HG03097 (cell line): ENCODE results near the gene NCBP2.
A peak's percentile ranks its signal among the peaks of the same experiment; 100 is the strongest.

ENCODE experiments used
- ATAC-seq: cut with Tn5 transposase; IDR thresholded peaks from one replicate; pipeline ENCODE4 v1.9.1; 2021; ENCODE audit not compliant: unreplicated experiment, low FRiP score

Gene NCBP2

GRCh38 chr3:196942226-196942914 lies at the start of gene NCBP2:
TSS of gene NCBP2 (minus strand) at chr3:196942528. CDS start at chr3:196942503, 25 bp downstream.
- peak; percentile 84 for ATAC-seq

GRCh38 chr3:196991581-196992460 lies 49.5 kb upstream of the NCBP2 start:
- no peak for ATAC-seq

GRCh38 chr3:196990601-196991007 lies 48.3 kb upstream of the NCBP2 start:
- no peak for ATAC-seq

DNA sequence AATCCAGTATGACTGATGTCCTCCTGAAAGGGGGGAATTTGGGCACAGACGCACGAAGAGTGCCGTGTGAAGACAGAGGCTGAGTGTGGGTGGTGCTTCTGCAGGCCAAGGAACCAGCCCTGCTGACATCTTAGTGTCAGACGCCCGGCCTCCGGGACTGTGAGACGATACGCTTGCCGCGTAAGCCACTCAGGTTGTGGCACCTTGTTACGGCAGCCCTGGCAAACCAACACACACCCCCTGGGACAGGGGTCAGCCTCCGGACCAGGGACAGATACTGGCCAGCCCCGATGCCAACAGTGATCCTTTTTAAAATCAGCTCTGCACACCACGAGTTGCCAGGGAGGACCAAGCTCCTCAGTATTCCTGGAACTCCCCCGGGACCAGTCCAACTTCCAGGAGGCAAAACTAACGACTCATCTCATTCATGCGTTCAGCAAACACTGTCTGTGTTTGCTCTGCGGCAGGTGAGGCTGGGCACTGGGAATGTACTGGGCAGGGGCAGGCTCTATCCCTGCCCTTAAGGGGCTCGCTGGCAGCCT lies 47.5 kb upstream of the NCBP2 start:
- ATAC-seq, result no peak

DNA sequence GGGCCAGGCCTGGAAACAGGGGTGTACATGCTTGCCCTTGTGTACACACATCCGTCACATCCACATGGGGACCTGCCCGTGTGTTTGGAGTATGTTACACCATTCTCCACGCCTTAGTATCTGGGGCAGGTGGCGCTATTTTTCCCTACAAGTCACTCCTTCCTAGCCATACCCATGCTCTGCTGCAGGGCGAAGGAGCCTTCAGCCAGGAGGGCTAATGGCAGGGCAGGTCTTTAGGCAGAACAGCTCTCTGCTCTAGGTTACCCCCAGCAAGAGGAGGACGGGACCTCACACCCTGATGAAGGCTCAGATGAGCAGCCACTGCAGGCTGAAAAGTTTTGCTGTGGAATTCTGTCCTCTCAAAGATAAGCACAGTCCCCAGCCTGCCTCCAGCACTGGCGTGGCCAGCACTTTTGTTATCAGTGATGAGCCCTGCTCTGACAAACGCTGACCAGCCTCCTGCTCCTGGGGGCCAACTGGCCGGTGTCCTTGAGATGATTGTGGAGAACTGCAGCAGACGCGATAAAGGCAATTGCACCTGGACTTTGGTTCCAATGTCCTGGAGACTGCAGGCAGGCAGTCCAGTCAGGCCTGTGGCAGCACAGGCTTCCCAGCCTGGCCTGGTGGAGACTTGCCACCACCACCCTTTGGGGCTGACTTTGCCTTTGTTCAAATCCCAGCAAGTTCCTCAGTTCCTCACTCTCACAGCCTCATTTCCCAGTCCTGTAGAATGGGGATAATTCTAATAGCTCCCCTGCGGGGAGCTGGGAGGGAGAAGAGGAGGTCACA lies 46.1 kb upstream of the NCBP2 start:
- no peak for ATAC-seq

- no peak for ATAC-seq
Observed at GRCh38 chr3:196987022-196987421, 44.7 kb upstream of the NCBP2 start.

DNA sequence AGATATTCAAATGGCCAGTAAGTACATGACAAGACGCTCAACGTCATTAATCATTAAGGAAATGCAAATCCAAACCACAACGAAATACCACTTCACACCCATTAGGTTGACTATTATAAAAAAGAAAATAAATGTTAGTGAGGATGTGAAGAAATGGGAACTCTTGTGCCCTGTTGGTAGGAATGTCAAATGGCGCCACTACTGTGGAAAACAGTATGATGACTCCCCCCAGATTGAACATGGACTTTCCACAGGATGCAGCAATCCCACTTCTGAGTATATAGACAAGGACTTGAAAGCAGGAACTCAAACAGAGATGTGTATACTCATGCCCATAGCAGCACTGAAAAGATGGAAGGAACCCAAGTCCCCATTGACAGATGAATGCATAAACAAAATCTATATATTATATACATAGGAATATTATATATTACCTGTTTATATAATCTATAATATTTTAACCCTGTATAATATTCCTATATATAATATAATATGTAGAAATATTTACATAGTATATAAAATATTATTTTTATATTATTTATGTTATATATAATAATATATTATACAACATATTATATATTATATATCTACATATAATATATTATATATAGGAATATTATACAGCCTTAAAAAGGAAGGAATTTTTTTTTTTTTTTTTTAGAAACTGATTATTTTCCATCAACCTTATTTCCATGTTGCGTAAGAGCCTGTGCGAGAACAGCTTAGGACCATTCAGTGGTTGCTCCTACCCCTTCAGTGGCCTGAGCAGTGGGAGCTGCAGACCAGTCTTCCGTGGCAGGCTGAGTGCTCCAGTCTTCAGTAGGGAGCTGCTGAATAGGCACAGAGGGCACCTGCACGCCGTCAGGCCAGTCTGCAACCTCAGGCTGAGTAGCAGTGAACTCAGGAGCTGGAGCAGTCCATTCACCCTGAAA lies 43.9 kb upstream of the NCBP2 start:
- ATAC-seq, result no peak

GRCh38 chr3:196985298-196985697 lies 43.0 kb upstream of the NCBP2 start:
- ATAC-seq, result no peak

DNA sequence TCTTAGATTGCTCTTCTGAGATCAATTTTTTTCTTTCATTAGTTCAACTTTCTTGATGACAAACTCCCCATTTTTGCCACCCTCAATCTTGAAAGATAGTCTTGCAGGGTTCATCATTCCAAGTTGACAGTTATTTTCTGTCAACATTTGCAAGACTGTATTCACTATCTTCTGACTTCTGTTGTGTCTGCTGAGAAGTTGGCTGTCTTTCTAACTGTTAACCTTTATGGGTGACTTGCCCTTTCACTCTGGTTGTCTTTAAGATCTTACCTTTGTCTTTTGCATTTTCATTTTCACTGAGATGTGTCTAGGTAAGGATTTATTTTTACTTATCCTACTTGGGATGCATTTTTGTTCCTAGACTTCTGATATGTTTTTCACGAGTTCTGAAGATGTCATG lies 40.9 kb upstream of the NCBP2 start:
- no peak for ATAC-seq

DNA sequence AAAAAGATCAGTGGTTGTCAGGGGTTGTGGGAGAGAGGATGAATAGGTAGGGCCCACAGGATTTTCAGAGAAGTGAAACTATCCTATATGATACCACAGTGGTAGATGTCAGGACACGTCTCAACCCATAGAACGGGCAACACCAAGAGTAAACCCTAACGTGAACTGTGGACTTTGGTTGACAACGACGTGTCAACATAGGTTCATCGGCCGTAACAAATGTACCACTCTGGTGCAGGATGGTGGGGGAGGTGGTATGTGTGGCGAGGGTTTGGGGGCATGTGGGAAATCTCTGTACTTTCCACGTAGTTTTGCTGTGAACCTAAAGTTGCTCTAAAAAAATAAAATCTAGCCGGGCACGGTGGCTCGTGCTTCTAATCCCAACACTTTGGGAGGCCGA lies 39.3 kb upstream of the NCBP2 start:
- no peak for ATAC-seq

DNA sequence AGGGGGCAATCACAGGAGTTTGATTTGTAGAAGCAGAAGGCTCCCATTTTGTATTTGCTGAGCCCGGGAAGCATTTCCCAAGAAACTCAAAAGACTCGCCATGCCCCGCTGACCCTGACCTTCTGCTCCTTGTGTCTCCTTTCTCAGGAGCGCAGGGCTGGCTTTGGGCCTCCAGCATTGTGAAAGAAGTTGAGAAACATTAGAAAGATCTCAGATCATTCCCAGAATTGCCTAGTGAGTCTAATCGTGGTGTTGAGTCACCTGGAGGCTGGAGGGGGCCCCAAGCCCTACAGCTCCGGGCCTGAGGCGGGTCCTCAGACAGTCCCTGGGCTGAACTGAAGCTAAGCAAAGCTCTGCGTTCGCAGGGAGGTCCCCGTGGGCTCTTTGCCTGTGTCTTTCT lies 37.2 kb upstream of the NCBP2 start:
- ATAC-seq, result no peak

GRCh38 chr3:196976941-196977340 lies 34.6 kb upstream of the NCBP2 start:
- ATAC-seq, result no peak

DNA sequence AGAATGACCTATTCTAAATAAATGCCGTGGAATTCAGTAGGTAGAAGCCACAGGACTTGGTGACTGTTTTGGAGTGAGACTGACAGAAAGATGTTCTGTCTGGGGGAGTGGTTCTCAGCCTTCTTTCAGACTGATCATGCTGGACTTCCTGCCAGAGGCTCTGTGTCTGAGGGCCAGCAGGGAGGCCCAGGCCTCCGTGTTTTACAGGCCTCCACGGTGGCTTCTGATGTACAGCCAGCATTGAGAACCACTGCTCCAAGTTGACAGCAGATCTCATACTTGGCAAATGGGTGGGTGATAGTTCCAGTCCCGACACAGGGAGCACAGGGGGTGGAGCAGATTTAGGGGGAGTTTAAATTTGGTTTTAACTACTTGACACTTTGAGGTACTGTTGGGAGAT lies 33.0 kb upstream of the NCBP2 start:
- ATAC-seq, result no peak

DNA sequence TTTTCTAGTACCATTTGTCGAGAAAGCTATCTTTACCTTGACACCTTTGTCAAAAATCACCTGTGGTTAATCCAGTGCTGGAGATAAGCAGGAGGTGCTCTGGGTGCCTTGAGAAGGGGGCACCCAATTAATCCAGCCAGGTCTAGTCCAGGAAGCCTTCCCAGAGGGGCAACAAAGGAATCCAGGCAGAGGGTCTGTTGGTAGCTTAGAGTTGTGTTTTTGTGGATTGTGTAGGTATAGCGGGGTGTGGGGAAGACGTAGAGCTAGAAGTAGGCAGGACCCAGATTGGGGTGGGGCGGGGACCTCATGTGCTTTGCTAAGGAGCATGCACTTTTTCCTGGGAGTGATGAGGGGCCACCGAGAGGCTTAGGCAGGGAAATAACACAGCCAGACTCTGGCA lies 32.3 kb upstream of the NCBP2 start:
- ATAC-seq, result no peak

DNA sequence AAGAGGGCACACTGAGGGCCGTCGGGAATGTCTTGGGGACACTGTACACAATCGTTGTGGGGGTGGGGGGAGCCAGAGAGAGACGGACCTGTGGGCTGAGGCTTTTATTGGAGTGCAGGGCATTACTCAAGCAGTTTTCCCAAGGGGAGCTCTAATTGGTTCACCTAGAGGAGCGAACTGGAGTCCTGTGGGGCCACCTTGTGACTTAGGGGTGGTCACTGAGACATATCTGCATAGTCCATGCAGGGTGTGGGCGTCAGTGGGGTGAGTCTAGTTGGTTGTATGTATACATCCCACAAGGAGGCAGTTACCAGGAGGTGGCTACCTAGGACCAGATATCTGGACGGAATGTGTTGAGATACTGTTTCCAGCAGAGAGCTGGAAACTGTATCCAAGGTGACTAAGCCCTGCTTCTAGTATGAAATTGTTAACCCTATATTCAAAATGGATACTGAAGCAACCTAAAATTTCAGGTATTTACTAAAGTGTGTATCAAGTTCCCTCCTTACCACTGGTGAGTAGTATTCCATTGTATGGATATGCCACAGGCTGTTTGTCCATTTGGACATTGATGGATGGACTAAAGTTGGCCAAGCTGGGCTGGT lies 28.9 kb upstream of the NCBP2 start:
- ATAC-seq, result no peak

GRCh38 chr3:196970547-196971093 lies 28.3 kb upstream of the NCBP2 start:
- ATAC-seq, result no peak

DNA sequence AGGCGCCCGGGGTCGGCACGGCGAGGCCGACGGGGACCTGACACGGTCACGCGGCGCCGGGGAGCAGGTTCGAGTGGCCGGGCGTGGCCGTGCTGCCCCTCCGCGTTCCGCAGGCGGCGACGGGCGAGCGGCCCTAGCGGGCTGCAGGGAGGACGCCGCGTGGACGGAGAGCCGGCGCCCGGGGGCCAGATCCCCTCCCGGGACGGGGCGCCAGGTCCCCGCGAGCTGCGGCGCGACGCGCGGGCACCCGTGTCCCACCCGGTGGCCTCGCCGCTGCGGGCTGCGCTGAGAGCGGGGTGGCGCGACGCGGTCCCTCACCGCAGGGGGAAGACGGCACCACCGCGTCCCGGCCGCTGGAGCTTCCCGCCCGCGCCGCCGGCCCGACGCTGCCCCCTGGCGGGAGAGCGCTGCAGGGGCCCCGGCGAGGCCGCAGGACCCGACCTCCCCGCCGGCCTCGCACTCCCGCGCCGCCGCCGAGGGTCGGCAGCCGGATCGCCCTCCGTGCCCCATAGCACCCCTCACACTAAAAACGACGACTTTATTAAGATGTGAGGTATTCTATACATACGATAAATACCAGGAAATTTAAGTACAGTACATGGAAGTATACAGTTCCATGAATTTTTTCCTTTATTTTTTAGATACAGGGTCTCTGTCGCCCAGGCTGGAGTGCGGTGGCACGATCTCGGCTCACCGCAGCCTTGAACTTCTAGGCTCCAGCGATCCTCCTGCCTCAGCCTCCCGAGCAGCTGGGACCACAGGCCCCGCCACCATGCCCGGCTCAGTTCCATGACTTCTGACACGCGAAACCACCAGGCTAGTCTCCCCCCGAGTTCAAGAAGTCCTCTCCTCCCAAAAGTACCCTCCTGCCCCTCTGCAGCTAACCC lies 27.6 kb upstream of the NCBP2 start:
- peak; percentile 47 for ATAC-seq

GRCh38 chr3:196969134-196969659 lies 26.9 kb upstream of the NCBP2 start:
- ATAC-seq, result peak; percentile 29
